MV-4-11 (cell line): ENCODE measurements around the gene GSTK1.

Experiments
- DNase-seq: peaks from one replicate; lab custom pipeline; 2025; lab: John Stamatoyannopoulos, UW

The GSTK1 gene

GRCh38 chr7:143296686-143297085 lies 33.4 kb downstream of the GSTK1 start:
- no peak for DNase-seq

- DNase-seq: no peak
Measured at GRCh38 chr7:143299346-143299745, 36.1 kb downstream of the GSTK1 start.

GRCh38 chr7:143299840-143300239 lies 36.6 kb downstream of the GSTK1 start:
- DNase-seq: no peak

- peak; percentile 87 for DNase-seq
Measured at GRCh38 chr7:143300959-143301935, 38.0 kb downstream of the GSTK1 start.

- no peak for DNase-seq
Measured at GRCh38 chr7:143303733-143304132, 40.5 kb downstream of the GSTK1 start.

- no peak for DNase-seq
Measured at GRCh38 chr7:143304938-143305337, 41.7 kb downstream of the GSTK1 start.

- peak; percentile 43 for DNase-seq
Measured at GRCh38 chr7:143305423-143306070, 42.3 kb downstream of the GSTK1 start.

- no peak for DNase-seq
Measured at GRCh38 chr7:143308632-143309031, 45.4 kb downstream of the GSTK1 start.

GRCh38 chr7:143314127-143314526 lies 50.9 kb downstream of the GSTK1 start:
- peak; percentile 10 for DNase-seq

- no peak for DNase-seq
Measured at GRCh38 chr7:143315776-143316175, 52.5 kb downstream of the GSTK1 start, which contains the start of gene CLCN1. Gene CLCN1 (plus strand): TSS chr7:143316111. CDS start chr7:143316213, 102 bp downstream.

- no peak for DNase-seq
Measured at GRCh38 chr7:143316492-143316891, 53.3 kb downstream of the GSTK1 start.

- peak; percentile 73 for DNase-seq
Measured at GRCh38 chr7:143318661-143319060, 55.4 kb downstream of the GSTK1 start.
